Measurements from ENCODE around the gene ENAH.

Gene ENAH

DNA sequence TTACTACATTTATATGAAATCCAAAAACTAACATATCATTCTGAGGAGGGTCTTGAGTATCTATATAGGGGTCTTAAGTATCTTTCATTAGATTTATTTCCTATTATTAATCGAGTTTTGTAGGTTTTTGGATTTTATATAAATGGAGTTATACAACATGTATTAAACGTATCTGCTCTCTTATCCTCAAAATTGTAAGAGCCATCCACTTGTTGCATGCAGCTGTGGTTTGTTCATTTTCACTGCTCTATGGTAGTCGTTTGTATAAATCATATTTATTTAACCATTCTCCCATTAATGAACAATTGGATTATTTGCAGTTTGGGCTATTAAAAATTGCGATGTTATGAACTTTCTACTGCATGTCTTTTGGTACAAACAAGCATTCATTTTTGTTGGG, 97.1 kb downstream of the ENAH start:
- no peak for DNase-seq

DNA sequence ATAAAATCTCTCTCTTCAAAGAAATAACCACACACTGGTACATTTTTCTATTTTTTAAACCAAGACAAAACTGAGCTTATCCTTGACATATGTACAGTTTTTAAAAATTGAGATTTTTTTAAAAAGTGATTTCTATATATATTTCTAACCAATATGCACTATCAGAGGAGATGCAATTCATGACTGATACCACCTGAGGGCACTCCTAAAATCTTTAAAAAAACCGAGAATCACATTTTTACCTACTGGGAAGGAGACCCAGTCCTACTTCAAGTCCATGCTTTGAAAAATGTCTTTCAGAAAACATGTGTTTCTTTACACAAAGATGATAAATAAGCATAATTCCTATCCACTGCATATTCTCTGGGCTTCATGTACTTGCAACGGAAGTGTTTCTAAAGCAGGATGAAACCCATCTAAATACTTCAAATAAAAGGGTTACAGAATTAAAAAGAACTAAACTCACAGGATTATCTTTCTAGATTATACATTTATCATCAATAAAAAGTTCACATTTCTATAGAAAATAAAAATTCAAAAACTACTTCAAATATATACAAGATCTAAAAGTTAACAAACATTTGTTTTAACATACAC, 98.6 kb downstream of the ENAH start:
- DNase-seq, result no peak

DNA sequence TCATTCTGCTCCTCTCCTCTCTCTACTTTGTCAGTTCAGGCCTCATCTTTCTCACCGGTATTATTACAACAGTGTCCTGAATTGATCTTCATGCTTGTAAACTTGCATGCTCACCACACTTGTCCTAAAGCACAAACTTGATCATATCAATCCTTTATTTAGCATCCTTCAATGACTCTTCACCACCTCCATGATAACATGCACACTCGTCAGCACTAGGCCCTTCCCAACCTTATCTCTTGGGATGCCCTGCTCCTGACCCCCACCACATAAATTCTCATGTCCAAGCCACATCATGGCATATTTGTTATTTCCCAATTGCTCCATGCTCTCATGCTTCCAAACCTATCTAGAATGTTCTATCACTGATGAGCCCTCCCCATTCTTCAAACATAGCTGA, 103.1 kb downstream of the ENAH start:
- DNase-seq, result no peak

DNA sequence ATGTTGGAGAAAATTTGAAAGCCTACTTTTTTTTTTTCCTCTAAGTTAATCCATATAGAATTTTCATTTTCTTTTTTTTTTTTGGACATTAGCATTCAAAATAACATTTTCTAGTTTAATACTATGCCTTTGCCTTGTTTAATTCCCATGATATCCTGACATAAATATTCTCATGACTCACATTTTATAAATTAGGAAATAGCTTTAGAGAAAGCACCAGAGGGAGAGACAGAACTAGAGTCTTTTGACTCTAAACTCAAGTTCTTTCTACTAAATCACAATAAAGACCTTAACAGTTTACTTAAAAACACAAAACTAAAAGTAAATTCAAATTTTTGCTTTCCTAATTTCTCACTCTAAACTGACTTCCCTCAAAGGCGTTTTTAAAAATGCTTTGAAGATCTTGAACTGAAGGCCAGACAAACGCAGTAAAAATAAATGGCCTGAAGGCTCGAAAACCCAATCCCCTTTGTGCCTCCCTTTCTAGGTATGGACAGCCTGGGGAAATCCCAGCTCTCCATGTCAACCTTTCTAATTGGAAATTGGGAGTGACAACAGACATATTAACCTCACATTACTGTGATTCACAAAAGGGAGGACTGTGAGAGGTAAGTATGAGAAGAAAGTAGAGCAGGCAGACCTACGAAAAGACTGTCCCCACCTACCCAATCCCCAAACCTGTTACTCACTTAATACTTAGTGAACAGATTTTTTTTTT, 104.6 kb downstream of the ENAH start:
- no peak for DNase-seq

DNA sequence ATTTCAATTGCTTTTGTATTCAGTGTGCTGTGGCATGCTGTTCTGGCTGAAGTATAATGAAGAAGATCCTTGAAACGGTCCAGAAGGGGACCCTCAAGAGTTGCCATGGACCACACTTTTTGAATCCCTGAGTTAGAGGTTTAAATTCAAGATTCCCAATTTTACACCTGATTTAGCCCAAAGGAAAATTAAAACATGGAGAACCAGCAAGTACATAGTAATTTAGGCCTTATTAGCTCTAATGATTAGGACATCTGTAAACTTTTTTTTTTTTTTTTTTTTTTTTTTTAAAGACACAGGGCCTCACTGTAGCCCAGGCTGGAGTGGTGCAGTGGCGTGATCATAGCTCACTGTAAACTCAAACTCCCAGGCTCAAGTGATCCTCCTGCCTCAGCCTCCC, 107.3 kb downstream of the ENAH start:
- no peak for DNase-seq

DNA sequence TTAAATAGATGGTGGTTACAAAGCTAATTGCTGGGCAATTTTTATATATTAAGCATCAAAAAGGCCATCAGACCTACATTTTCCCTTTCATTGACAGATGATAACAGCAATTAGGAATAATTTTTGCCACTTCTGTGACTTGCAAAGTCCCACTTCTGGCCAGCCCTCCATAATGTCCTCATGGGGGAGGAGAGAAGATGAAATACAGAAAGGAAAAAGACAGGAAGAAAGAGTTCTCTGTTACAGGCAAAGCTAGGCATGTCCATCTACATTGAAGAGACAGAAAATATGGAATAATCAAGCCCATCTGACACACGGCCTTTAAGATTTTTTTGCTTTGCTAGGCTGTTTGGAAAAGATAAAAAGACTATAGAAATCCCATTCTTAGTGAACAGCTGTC, 108.0 kb downstream of the ENAH start:
- no peak for DNase-seq

DNA sequence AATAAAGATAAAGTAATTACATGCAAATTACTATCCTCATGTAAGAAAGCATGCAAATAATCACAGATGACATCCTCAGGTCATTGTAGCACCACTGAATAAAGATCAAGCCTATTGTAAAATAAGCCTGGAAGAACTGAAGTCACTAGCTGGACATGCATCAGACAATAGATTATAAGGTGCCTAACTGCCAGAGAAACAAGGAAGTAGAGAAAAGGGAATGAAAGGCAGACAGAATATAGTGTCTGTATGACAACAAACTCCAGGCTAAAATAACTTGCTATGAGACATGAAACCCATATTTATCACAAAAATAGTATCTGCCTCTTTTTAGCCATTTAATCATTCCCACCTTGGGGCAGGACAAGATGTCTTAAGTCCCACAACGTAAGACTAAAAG, 108.7 kb downstream of the ENAH start:
- DNase-seq, result no peak

DNA sequence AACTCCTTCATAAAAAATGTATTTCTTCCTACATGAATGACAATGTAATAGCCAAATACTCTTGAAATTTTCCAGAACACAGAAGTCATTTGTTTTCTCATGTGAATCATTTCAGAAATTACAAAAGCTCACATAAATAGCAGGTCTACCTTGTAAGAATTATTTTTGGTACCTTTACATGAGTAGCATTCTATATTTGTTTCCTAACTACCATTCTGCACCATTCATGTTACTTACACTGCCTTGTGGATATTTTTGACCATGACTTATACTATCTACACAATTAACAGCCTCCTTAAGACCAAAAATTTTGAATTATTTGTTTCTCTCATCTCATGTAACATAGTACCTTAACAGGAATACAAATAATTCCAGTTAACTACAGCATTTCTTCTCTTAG, 109.6 kb downstream of the ENAH start:
- DNase-seq, result no peak

DNA sequence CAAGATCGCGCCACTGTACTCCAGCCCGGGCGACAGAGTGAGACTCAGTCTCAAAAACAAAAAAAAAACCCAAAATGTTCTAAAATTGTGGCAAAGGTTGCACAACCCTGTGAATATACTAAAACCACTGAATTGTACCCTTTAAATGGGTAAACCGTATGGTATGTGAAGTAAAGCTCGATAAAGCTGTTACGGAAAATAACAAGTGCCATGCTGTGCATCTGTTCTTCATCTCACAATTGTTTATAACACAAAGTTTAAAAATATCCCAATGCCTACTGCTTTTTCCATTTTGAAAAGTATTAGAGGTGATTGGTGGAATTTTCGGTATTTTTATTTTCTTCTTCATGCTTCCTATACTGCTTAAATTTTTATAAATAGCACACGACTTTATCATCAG, 111.5 kb downstream of the ENAH start:
- no peak for DNase-seq

DNA sequence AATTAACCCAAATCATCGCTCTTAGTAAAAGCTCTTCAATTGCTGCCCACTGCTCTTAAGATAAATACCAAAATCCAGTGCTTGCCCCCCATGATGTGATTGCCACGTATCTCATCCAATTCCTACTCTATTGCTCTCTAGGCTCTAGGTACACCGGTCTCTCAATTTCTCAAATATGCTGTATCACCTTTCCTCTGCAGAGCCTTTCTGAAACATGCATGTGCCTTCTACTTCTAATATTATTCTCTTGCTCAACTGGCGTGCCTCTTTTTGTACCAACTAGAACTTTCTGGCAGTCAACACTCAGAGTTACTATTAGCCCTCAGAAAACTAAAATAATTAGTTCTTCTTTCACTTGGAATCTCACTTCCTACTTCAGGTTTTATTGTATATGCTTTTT, 113.3 kb downstream of the ENAH start:
- no peak for DNase-seq

DNA sequence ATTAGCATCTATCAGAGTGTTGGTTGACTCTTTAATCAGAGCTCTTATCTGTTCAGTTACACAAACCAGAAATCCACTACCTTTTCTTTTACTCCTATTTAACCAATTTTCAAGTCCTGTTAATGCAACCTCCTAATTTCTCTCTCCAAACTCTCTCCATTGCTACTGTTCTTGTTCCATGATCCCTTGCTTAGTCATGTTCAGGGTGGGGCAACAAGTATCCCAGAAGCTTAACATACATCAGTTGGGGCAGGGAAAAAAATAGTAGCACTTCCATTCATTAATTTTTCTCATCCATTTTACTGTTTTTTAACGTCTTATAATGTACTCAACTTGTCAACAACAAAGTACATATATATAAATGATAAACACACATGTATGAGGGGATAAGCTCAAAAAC, 113.9 kb downstream of the ENAH start:
- DNase-seq, result no peak

DNA sequence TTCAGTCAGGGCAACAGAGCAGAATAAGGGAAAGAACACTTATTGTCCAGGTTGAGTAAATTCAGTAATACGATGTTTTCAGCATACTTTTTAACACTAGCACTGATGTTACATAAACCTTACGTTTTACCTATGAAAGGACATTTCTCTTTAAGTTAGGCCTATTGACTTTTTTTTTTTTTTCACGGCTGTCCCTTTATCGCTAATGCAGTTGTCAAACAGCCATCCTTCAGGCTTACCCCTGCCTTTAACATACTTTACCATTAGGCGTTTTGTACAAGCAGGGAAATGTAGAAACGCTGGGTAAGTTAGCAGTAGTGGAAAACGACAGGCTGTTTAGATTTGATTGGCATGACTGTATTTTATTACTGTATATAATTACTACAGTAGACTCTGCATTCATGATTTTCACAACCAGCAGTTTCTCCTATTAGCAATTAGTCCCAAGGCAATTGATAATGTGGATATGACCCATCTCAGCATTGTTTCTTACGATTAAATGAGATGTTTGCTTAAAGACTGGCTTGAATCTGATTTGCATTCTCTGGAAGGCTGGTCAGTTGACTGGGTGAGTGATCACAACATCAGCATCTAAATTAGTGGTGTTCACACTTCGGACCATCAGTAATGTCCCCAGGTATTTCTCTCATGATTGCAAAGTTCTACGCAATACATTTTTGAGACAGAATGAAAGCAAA, 115.2 kb downstream of the ENAH start:
- no peak for DNase-seq

DNA sequence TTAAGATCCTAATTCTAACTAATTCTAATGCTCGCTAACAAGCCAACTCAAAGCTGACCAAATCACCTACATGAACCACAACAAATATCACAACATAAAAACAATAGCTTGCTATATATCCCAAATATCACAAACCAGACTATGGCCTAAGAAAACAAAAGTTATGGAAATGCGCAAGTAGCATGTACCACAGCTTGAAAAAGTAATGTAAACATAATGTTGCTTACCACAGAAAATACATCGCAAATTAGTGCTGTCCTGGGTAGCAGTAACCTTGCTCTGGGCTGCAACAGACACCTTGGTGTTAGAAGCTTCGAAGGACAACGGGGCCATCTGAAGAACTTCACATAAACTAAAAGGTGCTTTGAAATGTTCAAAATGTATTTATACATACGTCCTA, 117.6 kb downstream of the ENAH start:
- no peak for DNase-seq

DNA sequence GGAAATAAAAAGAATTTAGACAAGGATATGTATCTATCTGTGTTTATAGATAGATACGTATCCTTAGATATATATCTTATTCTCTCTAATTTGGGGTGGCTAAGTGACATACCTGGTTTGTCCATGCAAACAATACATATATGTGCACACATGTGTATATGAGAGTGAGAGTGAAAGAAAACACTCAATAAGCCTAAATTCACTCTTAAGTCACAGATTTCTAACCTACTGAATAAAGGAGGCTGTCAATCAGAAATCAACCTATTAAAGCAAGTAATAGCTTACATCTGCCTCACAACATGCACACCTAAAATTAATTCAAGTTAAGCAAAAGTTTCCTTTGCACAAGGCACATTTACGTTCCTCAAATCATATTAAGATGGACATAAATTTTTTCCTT, 118.2 kb downstream of the ENAH start:
- no peak for DNase-seq

DNA sequence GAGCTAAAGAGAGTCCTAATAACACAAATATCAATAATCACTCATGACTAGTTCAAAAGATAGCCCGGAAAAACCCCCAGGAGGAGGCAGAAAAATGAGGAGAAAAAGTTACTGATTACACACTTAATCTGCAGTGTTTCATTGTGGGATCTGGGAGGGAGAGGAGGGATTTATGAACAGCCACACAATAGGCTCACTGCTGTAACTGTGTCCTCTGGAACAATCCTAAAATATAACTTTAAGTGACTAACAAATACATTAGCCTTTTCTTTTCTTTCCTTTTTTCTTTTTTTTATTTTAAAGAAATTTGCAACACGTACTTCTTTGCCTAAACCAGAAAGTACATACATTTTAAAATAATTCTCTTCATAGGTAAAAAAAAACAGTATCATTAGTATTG, 118.8 kb downstream of the ENAH start:
- DNase-seq, result no peak

DNA sequence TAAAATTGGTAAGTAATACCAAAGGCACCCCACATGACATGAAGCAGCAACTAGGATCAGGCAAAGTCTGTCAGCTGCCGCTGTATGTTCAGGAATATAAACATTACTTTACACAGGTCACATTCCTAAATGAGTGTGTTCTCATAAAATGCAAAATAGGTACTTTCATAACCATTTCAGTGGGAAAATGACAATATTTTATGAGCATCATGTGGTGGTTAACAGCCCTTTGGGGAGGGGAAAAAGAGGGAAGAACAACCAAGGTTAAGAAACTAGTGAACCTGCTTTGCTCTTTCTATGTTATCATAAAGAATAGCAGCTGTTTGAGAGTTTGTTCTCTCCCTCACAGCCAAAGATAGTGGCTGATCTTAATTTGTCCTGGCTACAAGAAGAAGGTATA, 119.7 kb downstream of the ENAH start:
- DNase-seq, result no peak

DNA sequence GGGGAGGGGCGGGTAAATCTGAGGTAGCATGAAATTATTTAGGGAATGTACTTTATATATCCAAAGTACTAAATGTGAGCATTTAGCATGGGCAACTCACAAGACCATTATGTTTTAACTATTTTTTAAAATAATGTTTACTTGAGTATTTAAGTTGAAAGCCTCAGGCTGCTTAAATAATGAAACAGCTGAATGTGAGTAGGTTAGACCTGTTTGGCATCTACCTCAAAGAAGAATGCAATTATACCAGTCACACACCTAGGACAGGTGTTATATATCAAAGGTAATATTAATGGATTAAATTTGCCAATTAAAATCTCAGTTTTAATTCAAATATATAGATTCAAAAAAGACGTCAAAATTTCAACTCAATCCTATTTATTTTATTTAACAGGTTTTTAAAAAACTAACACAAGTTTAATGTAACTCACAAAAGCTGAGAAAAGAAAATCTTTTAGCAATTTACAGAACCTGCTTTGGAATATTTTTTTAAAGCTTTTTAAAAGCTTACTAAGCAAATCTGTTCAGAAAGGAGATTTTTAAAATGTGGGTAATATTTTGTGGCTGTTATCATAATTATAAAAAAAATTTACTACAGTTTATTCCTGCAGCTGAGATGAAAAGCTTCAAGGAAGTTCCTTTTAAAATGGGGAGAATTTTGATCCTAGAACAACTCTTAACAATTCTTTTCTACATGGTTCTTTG, 120.5 kb downstream of the ENAH start:
- no peak for DNase-seq

DNA sequence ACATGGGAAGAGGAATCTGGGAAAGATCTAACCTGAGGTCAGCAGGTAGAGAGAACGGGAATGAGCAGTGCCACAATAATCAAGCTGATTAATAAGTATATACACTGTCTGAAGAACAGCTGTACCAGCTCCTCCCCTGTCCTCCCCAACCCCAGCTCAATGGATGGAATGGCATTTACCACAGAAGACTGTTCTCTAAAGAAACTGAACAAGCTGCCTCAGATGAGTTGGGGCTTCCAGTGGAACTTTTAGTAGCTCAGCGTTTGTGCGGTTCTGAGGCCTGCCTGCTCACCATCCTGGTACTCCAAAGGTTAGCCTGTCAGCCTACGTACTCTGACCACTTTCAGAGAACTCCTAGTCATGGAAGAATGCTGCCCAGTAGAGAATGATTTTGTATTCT, 123.2 kb downstream of the ENAH start:
- no peak for DNase-seq

DNA sequence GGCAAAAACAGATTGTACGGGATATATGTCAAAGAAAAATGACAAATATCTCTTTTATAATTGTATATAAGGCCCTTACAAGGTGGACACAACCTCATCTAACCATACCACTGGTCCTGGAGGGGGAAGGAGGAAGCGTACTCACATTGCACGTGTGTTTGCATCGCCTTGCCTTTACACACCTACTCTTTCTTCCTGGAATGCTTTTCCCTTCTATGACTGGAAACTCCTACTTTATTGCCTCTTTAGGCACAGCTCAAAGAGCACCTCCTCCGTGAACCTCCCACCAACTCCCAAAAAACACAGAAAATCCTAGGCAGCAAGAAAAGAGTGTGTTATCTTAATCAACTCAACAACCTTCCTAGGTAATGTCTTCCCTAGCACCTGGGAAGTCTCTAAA, 125.3 kb downstream of the ENAH start:
- DNase-seq, result no peak

DNA sequence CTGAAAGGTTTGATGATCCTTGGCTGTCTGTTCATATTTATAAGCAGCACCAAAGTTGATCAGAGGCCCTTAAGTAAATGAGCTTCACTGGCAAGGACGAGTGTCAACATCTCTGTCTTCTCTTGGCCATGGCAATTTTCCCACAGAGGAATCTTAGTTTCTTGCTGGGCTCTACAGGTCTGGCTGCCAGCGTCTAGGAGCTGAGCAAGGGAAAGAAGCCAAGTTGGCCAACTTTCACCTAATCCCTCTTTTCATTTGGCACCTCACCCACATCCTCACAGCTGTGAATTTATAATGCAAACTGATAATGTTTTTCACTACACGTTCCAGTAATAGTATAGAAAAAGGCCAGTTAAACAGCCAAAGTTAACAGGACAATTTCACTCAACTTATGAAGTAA, 126.0 kb downstream of the ENAH start:
- no peak for DNase-seq

DNA sequence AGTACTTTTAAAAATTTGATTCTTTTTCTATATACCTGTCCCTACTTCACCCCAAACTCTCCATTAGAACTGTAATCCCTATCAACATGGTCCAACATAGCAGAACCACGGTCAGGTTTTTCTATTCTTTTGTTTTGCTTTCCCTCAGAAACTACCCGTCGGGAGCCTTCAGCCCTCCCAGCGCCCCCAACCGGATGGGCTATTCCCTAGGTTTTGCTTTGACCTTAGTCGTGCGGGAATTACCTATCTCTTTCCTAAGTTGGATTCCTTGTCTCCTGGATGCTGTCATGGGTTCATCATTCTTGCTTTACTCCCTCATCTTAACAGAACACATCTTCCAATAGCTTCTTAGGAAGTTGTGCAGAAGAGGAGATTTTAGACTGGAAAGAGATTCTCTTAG, 127.5 kb downstream of the ENAH start:
- DNase-seq, result no peak

DNA sequence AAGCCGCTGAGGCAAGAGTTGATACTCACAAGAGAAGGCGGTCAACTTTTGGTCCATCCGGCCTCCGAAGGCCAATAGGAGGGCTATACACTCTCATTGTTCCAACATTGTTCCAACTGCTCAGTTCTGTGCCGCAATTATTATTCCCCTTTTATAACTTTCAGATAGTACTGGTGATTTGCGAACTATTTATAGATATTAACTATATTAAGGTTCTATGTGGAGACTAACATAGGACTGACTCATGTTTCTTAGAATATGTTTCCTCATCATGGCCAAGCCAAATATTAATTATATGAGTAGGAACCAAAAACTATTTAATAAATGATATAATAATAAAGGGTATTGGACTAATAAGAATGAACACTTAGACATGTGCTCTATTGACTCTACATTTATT, 128.4 kb downstream of the ENAH start:
- DNase-seq, result no peak

DNA sequence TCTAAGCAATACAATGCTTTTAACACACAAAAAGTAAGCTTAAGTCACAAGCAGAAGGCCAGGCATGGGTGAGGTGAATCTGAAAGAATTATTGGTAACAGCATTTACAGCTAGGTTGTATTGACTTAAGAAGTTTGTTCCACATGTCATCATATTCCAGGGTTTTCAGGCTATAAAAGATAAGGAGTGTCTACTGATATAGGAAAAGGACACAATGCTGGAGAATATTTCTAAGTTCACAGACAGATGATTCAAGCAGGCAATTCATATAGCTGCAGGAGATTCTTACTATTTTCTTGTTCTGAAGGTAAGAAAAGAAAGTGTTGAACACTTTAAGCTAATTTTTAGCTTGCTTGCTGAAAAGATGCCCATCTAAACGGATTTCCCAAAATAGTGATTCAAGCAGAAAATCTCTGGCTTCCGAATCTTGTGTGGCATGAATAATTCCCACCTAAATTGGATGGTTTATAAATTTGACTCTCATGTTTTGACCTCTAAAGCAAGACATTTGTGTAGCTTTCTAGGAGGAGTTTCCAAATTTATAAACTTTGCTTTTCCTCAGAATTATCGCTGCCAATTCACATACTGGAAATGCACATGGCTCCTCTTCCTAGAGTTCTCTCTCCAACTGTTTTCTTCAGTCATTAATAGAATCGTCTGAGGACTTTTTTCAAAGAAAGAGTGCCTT, 129.5 kb downstream of the ENAH start:
- no peak for DNase-seq
